Peyer's patch (tissue), 4 donors: Measurements from ENCODE around the gene RPP14. TPM values are rescaled to one million over a fixed set of nuclear protein-coding genes. Genes with fewer than 3 reads are reported as not detected.

Source experiments
- DNase-seq, 3 donors: peaks; one replicate each; pipeline ENCODE4 v3.0.0-alpha.2; 2017 to 2019
- H3K27ac ChIP-seq, 4 donors: fragments of 200-600 bp; sonication (generic); one replicate each; pipeline ENCODE4 v1.5.1; 2016 to 2019
- H3K27me3 ChIP-seq, 2 donors: fragments of 200-600 bp; sonication (generic); one replicate each; pipeline ENCODE4 v1.5.1; 2019
- H3K36me3 ChIP-seq, 3 donors: fragments of 200-600 bp; sonication (generic); one replicate each; pipeline ENCODE4 v1.5.1; 2016 to 2019
- H3K4me1 ChIP-seq, 4 donors: fragments of 200-600 bp; sonication (generic); one replicate each; pipeline ENCODE4 v1.5.1; 2016 to 2019
- H3K4me3 ChIP-seq, 4 donors: fragments of 200-600 bp; sonication (generic); 1 replicate in 3 of 4; 2 replicates in 1 of 4; pipeline ENCODE4 v1.5.1; 2016 to 2019; ENCODE audit warnings: mild to moderate bottlenecking in 1 of 4
- H3K9me3 ChIP-seq, 4 donors: fragments of 200-600 bp; sonication (generic); one replicate each; pipeline ENCODE4 v1.5.1; 2016 to 2019; ENCODE audit warnings: mild to moderate bottlenecking in 1 of 4
- POLR2A ChIP-seq, 2 donors: fragments of 450-650 bp; IDR thresholded peaks; one replicate each; pipeline ENCODE4 v1.5.1; 2017; ENCODE audit warnings: antibody characterized with exemption in 2 of 2, mild to moderate bottlenecking in 2 of 2, moderate library complexity in 2 of 2
- total RNA-seq, 4 donors: library from RNA; depleted of rRNA; stranded (reverse); fragments of >200 nt; gene quantifications; one replicate each; pipeline ENCODE4 v1.1.0, GENCODE V29; 2016
- TF ChIP-seq, protein P1 (sequence below), 6 experiments: fragments of 450-650 bp in 4 of 6; fragments of 200-600 bp in 2 of 6; sonication (generic) in 1 of 6; IDR thresholded peaks; one replicate each; pipeline ENCODE4 v1.5.1; 2017 to 2019; ENCODE audit warnings: antibody characterized with exemption in 6 of 6, mild to moderate bottlenecking in 3 of 6, moderate library complexity in 1 of 6

RPP14 gene
- total RNA-seq, 4 donors from 2014 or later = 9.9 to 23.1 (median 13.4) TPM

DNA sequence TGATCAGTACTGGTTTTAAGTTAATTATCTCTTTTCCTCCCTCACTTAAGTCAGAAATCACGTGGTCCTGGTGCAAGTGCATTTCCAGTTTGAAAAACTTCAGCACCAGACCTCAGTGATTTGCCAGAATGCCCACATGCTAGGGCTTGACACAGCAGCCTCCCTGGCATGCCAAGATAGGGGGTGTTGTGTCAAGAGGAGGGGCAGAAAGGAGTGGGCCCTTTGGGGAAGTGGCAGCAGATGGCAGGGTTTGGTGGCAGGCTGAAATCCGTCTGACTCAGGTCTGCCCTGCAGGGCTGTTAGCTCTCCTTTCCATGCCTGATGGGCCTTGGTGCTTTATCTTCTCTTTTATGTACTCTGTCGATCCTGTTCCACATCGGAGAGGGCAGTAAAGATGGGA, 50.0 kb downstream of the RPP14 start:
- no peaks in the 10 kb centered on the region for H3K27me3 ChIP-seq
- no peaks in the 10 kb centered on the region for H3K9me3 ChIP-seq
- no peaks in the 10 kb centered on the region for H3K36me3 ChIP-seq
- peak overlapping the region in 1 of 4 donors; percentile 77 for H3K27ac ChIP-seq
- H3K4me3 ChIP-seq = no peak overlapping the region
- peak in 2 of 3 donors; percentile 58 to 69 for DNase-seq
- H3K4me1 ChIP-seq = peaks cover 0 to 16% (median 5%) of the 10 kb centered on the region in 4 donors
- no peak for TF ChIP-seq POLR2A (IDR thresholded peaks at IDR 0.05)
- TF ChIP-seq, protein P1, sequence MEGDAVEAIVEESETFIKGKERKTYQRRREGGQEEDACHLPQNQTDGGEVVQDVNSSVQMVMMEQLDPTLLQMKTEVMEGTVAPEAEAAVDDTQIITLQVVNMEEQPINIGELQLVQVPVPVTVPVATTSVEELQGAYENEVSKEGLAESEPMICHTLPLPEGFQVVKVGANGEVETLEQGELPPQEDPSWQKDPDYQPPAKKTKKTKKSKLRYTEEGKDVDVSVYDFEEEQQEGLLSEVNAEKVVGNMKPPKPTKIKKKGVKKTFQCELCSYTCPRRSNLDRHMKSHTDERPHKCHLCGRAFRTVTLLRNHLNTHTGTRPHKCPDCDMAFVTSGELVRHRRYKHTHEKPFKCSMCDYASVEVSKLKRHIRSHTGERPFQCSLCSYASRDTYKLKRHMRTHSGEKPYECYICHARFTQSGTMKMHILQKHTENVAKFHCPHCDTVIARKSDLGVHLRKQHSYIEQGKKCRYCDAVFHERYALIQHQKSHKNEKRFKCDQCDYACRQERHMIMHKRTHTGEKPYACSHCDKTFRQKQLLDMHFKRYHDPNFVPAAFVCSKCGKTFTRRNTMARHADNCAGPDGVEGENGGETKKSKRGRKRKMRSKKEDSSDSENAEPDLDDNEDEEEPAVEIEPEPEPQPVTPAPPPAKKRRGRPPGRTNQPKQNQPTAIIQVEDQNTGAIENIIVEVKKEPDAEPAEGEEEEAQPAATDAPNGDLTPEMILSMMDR (IDR thresholded peaks at IDR 0.05) = no peak

DNA sequence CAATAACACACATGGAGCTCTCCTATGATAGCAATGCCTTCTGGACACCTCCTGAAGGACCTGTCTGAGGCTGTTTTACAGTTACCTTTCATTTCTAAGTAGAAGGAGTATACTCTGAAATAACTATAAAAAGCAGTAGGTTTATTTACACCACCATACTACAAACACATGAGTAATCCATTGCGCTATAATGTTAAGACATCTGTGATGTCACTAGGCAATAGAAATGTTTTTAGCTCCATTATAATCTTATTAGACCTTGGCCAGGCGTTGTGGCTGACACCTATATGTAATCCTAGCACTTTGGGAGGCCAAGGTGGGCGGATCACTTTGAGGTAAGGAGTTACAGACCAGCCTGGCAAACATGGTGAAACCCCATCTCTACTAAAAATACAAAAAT, 51.4 kb downstream of the RPP14 start:
- no peak for TF ChIP-seq POLR2A (IDR thresholded peaks at IDR 0.05)
- TF ChIP-seq, protein P1 (IDR thresholded peaks at IDR 0.05) = no peak
- Histone ChIP-seq H3K4me1 (peaks cover 0 to 11% (median 5%) of the 10 kb centered on the region in 4 donors), H3K27ac (no peak overlapping the region)

DNA sequence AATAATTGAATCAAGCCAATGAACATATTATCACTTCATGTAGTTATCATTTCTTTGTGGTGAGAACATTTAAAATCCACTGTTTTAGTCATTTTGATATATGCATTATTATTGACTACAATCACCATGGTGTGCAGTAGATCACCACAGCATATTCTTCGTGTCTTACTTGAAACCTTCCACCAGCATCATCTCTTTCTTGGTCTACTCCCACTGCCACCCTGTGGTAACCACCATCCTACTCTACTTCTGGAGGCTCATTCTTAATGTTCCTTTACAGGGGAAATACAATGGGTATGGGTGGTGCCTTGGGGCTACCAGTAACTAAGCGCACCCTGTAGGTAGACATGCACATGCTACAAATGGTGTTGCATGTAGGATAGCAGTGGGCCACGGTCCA, 52.0 kb downstream of the RPP14 start:
- Histone ChIP-seq H3K27ac (no peak overlapping the region), H3K27me3 (no peaks in the 10 kb centered on the region), H3K9me3 (no peaks in the 10 kb centered on the region), H3K36me3 (no peaks in the 10 kb centered on the region), H3K4me3 (no peak overlapping the region), H3K4me1 (peaks cover 0 to 11% (median 5%) of the 10 kb centered on the region in 4 donors)
- TF ChIP-seq, protein P1 (IDR thresholded peaks at IDR 0.05) = no peak
- no peak for TF ChIP-seq POLR2A (IDR thresholded peaks at IDR 0.05)
- no peak for DNase-seq

More for the DNA sequence above, 51.4 kb downstream of the RPP14 start:
- H3K4me3 ChIP-seq = no peak overlapping the region
- DNase-seq = no peak
- no peaks in the 10 kb centered on the region for H3K27me3 ChIP-seq
- H3K9me3 ChIP-seq = no peaks in the 10 kb centered on the region
- no peaks in the 10 kb centered on the region for H3K36me3 ChIP-seq

DNA sequence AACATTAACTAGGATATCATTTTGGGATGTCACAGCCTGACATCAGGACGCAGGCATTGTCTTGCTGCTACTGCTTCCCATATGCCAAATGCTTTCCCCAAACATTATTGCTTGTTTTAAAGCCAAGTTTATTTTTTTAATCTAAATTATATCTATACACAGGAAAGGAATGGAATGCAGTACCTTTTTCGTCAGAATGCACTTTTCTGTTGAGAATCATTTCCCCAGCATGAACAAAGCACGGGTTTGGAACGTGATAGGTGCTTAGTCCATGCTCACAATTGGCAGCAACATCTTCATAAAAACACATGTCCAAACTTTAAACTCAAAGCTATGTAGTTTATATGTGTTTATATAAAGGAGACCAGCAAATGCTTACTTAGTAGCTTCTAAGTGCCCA, 52.8 kb downstream of the RPP14 start:
- no peak overlapping the region for H3K4me3 ChIP-seq
- no peak overlapping the region for H3K27ac ChIP-seq
- no peaks in the 10 kb centered on the region for H3K9me3 ChIP-seq
- DNase-seq = no peak
- no peaks in the 10 kb centered on the region for H3K27me3 ChIP-seq
- TF ChIP-seq, protein P1 (IDR thresholded peaks at IDR 0.05) = no peak
- TF ChIP-seq POLR2A (IDR thresholded peaks at IDR 0.05) = no peak
- H3K4me1 ChIP-seq = peaks cover 0 to 11% (median 5%) of the 10 kb centered on the region in 4 donors
- no peaks in the 10 kb centered on the region for H3K36me3 ChIP-seq

DNA sequence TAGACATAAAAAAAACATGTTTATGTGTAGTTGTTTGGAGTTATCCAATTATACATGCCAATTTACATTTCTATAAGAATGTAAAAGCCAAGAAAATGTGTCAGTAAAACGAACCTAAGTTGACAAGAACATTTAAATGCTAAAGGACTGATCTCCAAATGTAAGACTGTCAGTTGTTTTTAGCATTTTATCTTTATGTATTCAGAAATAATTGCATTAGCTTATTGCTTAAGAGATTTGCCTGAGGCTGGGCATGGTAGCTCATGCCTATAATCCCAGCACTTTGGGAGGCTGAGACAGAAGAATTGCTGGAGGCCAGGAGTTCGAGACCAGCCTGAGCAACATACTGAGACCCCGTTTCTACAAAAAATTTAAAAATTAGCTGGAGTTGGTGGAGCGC, 53.6 kb downstream of the RPP14 start:
- Histone ChIP-seq H3K4me1 (peaks cover 0 to 11% (median 5%) of the 10 kb centered on the region in 4 donors), H3K36me3 (no peaks in the 10 kb centered on the region), H3K27ac (no peak overlapping the region), H3K9me3 (no peaks in the 10 kb centered on the region), H3K27me3 (no peaks in the 10 kb centered on the region), H3K4me3 (no peak overlapping the region)
- TF ChIP-seq POLR2A (IDR thresholded peaks at IDR 0.05) = no peak
- TF ChIP-seq, protein P1 (IDR thresholded peaks at IDR 0.05) = no peak
- no peak for DNase-seq

DNA sequence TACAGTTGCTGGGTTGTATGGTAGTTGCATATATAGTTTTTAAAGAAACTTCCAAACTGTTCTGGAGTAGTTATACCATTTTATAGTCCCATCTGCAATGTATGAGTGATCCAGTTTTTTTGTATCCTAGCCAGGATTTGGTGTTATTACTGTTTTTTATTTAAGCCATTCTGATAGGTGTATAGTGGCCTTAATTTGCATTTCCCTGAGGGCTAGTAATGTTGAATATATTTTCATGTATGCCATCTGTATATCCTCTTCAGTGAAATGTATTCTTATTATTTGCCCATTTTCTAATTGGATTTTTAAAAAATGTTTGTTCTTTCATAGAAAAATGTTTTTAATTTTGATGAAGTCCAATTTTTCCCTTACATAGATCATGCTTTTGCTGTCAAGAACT, 55.8 kb downstream of the RPP14 start:
- Histone ChIP-seq H3K4me3 (no peak overlapping the region), H3K9me3 (no peaks in the 10 kb centered on the region), H3K36me3 (no peaks in the 10 kb centered on the region), H3K27ac (no peak overlapping the region), H3K27me3 (no peaks in the 10 kb centered on the region), H3K4me1 (no peaks in the 10 kb centered on the region)
- no peak for TF ChIP-seq POLR2A (IDR thresholded peaks at IDR 0.05)
- TF ChIP-seq, protein P1 (IDR thresholded peaks at IDR 0.05) = no peak
- no peak for DNase-seq
